Measurements from ENCODE around the gene BFSP1.

BFSP1 gene

GRCh38 chr20:17465236-17465635 is 65.9 kb downstream of the BFSP1 start:
- DNase-seq (ENCODE audit: low read depth in 2 of 2) = no peak

DNA sequence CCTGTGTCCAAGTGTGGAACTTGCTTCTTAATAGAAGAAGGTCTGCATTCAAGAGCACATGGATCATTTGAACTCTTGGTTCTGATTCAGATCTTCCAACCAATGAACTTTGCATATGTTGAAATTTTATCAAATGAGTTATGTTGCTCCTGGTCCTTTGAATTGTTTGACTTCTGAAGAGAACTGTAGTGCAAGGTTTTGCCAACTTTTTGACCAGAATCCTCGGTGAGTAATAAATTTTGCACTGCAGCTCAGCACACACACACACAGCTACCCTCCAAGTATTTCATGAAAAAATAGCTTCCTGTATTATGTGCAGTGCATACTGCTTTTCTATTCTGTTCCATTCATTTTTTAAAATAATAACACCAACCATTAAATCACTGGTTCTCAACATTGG is 67.5 kb downstream of the BFSP1 start:
- DNase-seq (ENCODE audit: low read depth in 2 of 2) = no peak

GRCh38 chr20:17461941-17462340 is 69.2 kb downstream of the BFSP1 start:
- no peak for DNase-seq (ENCODE audit: low read depth in 2 of 2)

GRCh38 chr20:17460119-17460518 is 71.1 kb downstream of the BFSP1 start:
- DNase-seq (ENCODE audit: low read depth in 2 of 2) = no peak

DNA sequence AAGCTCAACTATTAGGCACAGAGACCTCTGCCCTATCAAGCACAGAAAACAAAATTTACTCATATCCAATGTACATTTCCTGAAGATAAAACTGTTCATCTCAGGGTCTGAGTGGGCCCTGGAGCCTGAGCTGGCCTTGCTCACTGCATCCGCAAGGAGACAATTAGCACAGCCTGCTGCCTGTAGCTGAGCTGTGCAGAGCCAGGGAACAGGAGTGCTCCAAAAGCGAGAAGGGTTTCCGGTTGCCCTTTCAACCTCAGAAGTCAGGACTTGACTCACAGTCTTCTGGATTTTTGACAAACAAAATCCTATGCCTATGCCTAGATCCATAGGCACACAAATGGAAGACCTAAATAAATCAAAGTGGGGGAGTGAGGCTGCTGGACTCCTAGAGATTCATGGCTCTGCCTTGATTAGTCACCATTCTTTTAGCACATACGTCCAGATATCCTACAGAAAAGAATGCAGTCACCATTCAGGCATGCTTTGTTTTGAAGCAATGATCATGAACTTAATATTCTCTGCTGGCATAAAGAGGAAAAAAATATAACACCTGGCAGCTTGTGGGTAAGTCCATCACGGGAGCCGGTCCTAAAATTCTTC is 73.5 kb downstream of the BFSP1 start:
- no peak for DNase-seq (ENCODE audit: low read depth in 2 of 2)

GRCh38 chr20:17457079-17457478 is 74.1 kb downstream of the BFSP1 start:
- no peak for DNase-seq (ENCODE audit: low read depth in 2 of 2)

DNA sequence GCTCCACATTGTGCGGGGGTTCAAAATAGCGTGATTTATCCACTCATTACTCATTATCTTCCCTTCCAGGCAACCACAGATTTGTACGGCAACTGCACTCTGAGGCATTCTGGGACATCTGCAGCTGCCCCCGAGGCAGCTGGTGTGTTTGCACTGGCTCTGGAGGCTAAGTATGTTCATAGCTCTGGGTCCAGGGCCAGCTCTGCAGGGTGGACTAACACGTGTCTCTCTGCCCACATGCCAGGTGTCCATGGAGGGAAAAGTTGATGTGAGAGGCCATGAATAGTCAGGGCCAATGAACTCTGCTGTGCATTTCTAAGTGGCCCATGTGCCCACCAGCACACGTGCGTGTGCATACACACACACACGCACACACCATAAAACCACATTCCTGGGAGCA is 74.9 kb downstream of the BFSP1 start:
- DNase-seq (ENCODE audit: low read depth in 2 of 2) = no peak

- DNase-seq (ENCODE audit: low read depth in 2 of 2) = no peak
Observed at GRCh38 chr20:17453592-17453991, 77.6 kb downstream of the BFSP1 start.

DNA sequence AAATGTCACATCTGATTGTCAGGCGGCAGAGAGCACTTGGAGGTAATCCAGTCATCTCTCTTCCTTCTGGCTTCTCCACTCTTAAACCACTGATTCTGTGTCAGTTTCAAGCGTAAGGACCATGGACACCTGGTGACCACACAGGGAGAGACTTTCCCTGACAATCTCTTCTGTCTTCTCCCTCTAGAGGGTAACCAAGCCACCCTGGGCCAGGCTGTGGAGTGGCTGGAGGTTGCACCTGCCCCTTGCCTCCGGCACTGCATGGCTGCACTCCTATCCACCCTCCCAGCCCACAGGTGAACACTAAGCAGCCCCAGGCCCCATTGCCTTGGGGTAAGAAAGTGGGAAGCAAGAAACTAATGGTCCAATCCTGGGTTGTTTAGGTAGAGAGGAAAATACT is 78.7 kb downstream of the BFSP1 start:
- no peak for DNase-seq (ENCODE audit: low read depth in 2 of 2)

GRCh38 chr20:17449031-17449430 is 82.1 kb downstream of the BFSP1 start:
- DNase-seq (ENCODE audit: low read depth in 2 of 2) = no peak

- no peak for DNase-seq (ENCODE audit: low read depth in 2 of 2)
Observed at GRCh38 chr20:17448071-17448470, 83.1 kb downstream of the BFSP1 start.

- DNase-seq (ENCODE audit: low read depth in 2 of 2) = no peak
Observed at GRCh38 chr20:17446171-17446570, 85.0 kb downstream of the BFSP1 start.

DNA sequence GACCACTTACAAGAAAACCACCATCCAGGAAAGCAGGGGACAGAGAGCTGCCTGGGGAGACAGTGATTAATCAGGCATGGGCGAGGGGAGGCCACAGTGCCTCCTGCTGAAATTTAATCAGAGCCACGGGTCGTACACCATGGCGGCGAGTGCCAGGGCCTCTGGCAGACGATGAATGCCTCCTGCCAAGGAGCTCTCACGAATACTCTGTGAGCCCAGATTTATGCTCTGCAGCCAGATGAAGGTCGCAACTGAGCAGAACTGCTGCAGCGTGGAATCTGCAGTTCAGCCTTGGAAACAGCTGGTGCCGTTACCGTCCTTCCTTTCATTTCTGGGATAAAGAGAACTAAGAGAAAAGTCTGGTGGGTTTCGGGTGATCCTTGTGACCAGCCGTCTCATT is 85.6 kb downstream of the BFSP1 start:
- DNase-seq (ENCODE audit: low read depth in 2 of 2) = no peak

GRCh38 chr20:17444091-17444490 is 87.1 kb downstream of the BFSP1 start:
- no peak for DNase-seq (ENCODE audit: low read depth in 2 of 2)

Data from activated CD4-positive, alpha-beta T cell treated with anti-CD3 and anti-CD28 coated beads for 24 hours (primary cell).